Fibroblast of pulmonary artery (primary cell): ENCODE data around the gene ZCCHC2.

Experiments used
- DNase-seq: peaks from one replicate; pipeline ENCODE4 v3.0.0-alpha.2; 2010; ENCODE audit warnings: low read depth
- H3K4me3 ChIP-seq: replicated peaks from 2 replicates; pipeline ENCODE4 v1.5.1; 2011; ENCODE audit warnings: low read depth, mild to moderate bottlenecking, control low read depth, low read length, moderate library complexity
- TF ChIP-seq, protein P1 (sequence below): IDR thresholded peaks from 2 replicates; pipeline ENCODE4 v1.5.1; 2011; ENCODE audit warnings: mild to moderate bottlenecking, control low read depth, low read length, inconsistent platforms; ENCODE audit errors: missing control alignments

Gene ZCCHC2

GRCh38 chr18:62556397-62556796 lies 33.6 kb downstream of the ZCCHC2 start:
- TF ChIP-seq, protein P1, sequence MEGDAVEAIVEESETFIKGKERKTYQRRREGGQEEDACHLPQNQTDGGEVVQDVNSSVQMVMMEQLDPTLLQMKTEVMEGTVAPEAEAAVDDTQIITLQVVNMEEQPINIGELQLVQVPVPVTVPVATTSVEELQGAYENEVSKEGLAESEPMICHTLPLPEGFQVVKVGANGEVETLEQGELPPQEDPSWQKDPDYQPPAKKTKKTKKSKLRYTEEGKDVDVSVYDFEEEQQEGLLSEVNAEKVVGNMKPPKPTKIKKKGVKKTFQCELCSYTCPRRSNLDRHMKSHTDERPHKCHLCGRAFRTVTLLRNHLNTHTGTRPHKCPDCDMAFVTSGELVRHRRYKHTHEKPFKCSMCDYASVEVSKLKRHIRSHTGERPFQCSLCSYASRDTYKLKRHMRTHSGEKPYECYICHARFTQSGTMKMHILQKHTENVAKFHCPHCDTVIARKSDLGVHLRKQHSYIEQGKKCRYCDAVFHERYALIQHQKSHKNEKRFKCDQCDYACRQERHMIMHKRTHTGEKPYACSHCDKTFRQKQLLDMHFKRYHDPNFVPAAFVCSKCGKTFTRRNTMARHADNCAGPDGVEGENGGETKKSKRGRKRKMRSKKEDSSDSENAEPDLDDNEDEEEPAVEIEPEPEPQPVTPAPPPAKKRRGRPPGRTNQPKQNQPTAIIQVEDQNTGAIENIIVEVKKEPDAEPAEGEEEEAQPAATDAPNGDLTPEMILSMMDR: no peak
- DNase-seq: no peak
- no peak overlapping the region for H3K4me3 ChIP-seq

GRCh38 chr18:62558015-62558663 lies 35.3 kb downstream of the ZCCHC2 start:
- no peak for DNase-seq
- TF ChIP-seq, protein P1: no peak

DNA sequence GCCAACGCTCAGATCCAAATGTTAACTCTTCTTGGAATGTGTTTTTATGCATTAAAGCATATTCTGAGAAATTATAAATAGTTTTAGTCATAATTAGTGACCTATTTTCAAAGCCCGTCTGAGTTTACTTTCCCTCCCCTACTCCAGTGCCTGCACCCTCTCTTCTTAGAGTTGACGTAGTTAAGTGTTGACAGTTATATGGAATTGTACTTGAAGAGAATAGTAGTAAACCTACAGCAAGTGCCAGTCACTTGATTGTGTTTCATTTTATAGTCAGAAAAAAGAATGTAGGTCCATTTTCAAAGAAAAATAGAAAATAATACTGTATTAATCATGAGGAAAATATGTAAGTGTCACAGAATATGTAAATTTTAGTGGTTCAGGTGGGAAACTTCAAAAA lies 41.2 kb downstream of the ZCCHC2 start:
- no peak for DNase-seq
- no peak overlapping the region for H3K4me3 ChIP-seq
- TF ChIP-seq, protein P1: no peak

More at GRCh38 chr18:62558015-62558663, 35.3 kb downstream of the ZCCHC2 start:
- H3K4me3 ChIP-seq: no peak overlapping the region

GRCh38 chr18:62566199-62566598 lies 43.4 kb downstream of the ZCCHC2 start:
- TF ChIP-seq, protein P1: peak; percentile 18
- peak; percentile 30 for DNase-seq
- no peak overlapping the region for H3K4me3 ChIP-seq

DNA sequence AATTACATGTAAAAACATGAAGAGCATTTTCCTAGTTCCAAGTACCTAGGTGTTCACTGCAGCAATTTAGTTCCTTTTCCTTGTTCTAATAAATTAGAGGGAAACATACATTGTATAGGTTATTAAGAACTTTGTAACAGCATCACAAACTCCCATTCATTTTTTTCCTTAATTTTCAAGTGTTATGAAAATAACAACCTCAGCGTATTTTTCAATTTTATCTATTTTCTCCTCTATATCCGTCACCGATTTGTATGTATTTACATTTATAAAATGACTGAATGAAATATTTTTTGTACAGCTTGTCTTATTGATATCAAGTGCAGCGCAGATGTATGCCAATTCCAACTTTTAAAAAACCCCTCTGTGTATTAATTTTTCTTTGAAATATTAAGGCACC lies 44.0 kb downstream of the ZCCHC2 start:
- no peak overlapping the region for H3K4me3 ChIP-seq
- no peak for DNase-seq
- TF ChIP-seq, protein P1: no peak

DNA sequence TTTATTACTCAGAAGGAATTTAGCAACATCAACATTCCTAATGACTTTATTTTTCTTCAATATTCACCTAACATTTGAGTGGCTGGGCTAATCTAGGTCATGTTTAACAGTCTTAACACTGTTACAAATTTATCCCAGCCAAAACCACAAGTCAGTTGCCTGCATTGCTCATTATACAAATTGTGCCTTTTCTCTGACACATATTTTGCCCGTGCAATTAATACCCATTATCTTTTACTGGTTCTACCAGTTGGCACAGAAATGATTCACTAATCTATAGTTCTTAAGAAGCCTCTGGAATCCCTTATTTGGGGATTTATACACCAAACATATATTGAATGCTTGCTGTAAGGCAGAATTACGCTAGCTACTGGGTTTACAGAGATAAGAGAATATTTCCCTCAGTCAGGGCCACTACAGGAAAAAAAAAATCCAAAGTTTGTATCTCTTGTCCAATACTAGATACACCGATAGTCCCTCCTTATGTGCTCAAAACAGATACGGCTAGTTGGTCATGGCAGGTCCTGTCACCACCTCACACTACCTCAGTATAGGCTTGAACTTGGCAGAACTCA lies 46.3 kb downstream of the ZCCHC2 start:
- no peak overlapping the region for H3K4me3 ChIP-seq
- TF ChIP-seq, protein P1: no peak
- DNase-seq: no peak

GRCh38 chr18:62571037-62571436 lies 48.2 kb downstream of the ZCCHC2 start:
- H3K4me3 ChIP-seq: no peak overlapping the region
- TF ChIP-seq, protein P1: no peak
- DNase-seq: no peak
